Stimulated activated CD4-positive, alpha-beta T cell treated with anti-CD3 and anti-CD28 coated beads, Interleukin-4, amount 100 ng/mL, for 24 hours (primary cell): ENCODE data around the gene CNTNAP2.
"Not testable (repeated sequence)": the region's sequence is repeated elsewhere in the genome, so short reads cannot be mapped to it uniquely, and the experiment has no call there.

ENCODE experiments used
- DNase-seq: peaks from one replicate; pipeline ENCODE4 v3.0.0-alpha.2; 2020

CNTNAP2 gene

DNA sequence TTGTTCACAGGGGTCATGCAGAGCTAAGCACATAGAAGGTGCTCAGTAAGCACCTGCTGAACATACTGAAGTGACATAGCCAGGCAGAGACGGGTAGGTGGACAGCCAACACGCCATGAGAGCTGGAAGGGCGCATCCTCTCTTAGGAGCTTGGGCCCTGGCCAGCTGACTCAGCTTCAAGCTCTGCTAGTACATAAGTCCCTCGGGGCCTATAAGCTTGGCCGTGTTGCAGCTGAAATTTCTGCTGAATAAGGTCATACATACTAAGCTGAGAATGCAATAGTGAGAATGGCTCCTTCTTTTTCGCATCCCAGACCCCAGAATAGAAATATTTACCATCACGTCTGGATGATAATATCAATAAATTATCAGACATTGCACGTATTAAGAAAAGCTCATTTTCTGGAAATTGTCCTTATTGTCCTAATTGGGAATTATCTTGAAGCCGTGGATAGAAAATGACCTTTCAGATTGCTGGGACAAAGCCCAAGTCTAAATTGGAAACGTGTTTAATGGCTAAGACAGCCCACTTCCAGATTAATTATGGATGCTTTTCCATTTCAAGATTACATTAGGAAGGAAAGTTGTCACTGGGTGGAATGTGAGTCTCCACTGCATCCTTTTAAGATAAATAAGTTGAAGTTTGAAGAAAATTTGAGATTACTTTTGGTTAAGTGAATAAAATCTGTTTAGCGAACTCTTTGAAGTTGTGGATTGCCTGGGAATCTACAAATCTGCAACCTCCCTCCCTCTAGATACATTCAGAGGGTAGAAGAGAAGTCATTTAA is 2186.9 kb downstream of the CNTNAP2 start:
- no peak for DNase-seq

DNA sequence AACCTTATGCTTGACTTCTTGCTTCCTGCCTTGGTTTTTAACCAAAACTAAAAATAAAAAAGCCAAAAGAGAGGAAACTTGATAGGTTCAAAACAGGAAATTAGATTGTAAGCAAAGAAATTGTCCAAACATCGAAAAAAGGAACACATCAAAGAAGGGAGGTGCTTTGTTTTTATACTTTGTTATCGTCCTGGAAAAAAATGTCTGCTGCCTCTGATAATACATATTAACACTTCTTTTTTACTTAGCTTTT is 2187.4 kb downstream of the CNTNAP2 start:
- no peak for DNase-seq

DNA sequence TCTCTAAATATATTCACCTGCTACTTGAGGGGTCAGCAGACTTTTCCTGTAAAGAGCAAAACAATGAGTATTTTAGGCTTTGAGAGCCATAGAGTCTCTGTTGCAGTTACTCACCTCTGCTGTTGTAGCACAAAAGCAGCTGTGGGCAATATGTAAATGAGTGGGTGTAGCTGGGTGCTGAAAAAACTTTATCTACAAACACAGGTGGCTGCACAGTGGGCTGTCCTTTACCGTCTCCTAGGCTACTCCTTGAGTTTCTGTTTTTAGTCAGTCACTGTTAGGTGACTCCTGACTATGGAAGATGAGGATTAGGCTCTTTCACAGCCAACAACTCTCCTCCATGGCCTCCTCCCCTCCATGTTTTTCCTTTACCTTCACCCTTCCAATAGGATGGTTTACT is 2187.9 kb downstream of the CNTNAP2 start:
- DNase-seq = no peak

DNA sequence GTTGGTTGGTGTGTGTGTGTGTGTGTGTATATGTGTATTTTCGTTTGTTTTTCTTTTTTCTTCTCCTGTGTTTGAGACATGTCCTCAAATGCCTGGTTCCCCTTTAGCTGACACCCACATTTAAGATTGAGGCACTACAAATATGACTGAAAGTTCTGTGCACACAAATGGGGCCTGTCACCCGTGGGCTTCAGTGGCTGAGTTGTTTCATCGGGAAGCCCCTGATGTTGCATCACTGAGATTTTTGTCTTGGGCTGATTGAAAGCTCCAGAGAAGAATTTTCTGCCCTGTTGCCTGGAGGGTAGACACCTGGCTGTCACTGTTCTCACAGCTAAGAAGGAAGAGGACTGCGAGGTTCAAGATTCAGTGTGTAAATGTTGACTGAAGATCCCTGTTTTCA is 2190.2 kb downstream of the CNTNAP2 start:
- no peak for DNase-seq

DNA sequence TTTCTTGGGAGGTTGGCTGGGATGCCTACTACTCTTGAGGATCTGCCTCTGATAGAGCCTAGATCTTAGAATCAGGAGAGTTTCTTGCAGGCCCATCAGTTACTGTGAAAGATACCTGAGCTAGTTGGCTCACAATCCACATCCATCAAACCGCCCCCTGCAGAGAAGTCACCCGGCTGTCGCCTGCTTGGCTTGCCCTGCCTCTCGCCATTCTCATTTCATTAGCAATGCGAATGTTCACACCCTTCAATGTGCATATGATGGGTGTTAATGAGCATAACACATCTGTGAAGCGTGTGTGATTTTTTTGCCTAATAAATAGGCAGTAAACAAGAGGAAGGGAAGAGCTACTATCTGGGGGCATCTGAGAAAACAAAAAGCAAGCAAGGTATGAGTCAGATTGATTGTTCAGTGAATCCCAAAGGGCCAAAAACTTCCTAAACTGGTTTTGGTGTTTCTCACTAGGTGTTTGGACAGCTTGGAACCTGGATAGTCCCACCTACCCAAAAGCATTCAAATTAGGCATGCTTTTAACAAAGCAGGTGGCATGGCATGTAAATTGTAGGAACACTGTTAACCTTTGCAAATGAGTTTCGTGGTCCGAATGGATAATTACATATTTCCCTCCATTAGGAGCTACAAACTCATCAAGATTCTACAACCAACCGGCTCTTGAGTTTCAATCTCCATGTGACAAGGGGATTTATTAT is 2201.7 kb downstream of the CNTNAP2 start:
- no peak for DNase-seq

DNA sequence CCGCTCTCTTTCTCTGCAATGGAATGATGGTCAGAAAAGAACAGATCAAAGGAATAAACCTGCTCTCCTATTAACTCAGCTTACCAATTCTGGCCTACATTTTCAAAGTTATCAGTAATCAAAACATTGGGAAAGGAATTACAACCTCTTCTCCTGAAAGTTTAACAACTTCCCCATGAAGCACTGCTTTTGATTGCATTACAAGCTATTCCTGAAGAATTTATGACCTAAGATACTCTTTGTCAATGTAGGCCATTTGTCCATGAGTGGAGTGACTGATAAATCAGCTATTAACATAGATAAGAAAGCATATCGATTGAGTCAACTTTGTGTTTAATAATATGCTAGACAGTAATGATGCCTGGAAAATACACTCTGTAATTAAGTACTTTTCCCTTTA is 2202.2 kb downstream of the CNTNAP2 start:
- DNase-seq = no peak

DNA sequence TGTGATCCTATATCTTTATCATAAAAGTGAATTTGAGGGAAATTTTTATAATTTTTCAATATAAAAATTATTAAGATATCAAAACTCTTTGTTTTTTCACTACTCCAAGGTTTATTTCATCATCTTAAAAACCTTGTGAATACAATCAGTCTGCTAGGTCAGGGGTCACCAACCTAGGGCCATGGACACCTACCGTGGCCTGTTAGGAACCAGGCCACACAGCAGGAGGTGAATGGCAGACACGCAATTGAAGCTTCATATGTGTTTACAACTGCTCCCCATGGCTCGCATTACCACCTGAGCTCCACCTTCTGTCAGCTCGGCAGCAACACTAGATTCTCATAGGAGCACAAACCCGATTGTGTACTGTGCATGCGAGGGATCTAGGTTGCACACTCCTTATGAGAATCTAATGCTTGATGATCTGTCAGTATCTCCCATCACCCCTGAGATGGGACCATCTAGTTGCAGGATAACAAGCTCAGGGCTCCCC is 2202.8 kb downstream of the CNTNAP2 start:
- DNase-seq = no peak

DNA sequence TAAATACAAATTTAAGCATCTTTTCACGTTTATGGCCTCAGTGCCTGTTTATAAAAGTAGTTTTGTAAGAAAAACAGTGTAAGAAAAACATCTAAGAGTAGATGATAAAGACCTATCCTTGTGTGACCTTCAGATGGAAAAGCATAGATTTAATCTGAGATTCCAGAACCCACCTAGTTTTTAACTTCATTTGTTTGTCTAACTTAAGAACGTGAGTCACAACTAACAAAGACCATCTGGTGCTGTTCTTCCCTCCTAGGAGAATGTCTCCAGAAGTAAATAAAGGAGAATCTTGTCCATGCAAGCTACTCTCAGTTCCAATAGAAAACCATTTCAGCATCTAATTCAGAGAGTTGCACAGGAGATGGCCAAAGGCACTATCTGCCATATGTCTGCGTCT is 2208.6 kb downstream of the CNTNAP2 start:
- DNase-seq = no peak

DNA sequence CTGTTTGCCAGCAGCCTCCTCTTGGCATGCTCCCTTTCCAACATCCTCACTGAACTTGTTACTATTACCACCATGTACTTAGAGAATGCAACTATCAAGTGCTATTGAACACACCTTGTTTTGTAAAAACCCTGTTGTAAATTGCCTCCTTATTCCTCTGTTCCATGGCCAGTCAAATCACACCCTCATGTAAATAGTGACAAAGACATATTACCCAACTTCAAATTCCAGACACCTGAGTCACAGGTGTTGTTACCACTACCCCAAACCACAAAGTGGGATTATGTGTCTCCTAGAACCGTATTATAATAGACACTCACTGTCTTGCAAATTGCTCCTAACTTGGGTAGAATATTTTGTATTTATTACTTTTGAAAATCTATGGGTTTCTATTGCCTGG is 2210.8 kb downstream of the CNTNAP2 start:
- no peak for DNase-seq

DNA sequence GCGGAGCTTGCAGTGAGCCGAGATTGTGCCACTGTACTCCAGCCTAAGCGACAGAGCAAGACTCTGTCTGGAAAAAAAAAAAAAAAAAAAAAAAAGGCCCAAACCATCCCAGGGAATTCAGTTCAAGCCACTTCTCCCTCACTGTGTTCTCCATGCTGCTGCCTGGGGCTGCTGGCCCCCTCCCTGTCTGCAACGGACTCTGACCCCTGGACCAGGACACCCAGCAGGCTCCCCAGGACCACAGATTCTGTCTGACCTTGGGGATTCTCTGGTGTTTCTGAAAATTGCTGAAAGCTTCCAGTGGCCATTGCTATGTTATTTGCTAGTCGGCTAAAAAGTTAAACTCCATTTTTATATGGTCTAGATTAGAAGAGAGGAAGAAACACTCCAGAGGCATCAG is 2212.3 kb downstream of the CNTNAP2 start:
- DNase-seq = no peak

DNA sequence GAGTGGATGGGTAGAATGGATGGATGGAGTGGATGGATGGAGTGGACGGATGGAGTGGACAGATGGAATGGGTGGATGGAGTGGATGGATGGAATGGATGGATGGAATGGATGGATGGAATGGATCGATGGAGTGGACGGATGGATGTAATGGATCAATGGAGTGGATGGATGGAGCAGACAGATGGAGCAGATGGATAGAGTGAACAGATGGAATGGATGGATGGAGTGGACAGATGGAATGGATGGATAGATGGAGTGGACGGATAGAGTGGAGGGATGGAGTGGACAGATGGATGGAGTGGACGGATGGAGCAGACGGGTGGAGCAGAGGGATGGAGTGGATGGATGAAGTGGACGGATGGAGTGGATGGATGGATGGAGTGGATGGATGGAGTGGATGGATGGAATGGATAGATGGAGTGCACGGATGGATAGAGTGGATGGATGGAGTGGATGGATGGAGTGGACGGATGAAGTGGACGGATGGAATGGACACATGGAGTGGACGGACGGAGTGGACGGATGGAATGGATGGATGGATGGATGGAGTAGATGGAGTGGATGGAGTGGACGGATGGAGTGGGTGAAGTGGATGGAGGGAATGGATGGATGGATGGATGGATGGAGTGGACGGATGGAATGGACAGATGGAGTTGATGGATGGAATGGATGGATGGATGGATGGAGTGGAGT is 2213.7 kb downstream of the CNTNAP2 start:
- no peak for DNase-seq

DNA sequence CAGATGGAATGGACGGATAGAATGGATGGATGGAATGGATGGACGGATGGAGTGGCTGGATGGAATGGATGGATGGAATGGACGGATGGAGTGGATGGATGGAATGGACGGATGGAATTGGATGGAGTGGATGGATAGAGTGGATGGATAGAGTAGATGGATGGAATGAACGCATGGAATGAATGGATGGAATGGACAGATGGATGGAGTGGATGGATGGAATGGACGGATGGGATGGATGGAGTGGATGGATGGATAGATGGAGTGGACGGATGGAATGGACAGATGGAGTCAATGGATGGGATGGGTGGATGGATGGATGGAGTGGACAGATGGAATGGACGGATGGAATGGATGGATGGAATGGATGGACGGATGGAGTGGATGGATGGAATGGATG is 2214.2 kb downstream of the CNTNAP2 start:
- no peak for DNase-seq

DNA sequence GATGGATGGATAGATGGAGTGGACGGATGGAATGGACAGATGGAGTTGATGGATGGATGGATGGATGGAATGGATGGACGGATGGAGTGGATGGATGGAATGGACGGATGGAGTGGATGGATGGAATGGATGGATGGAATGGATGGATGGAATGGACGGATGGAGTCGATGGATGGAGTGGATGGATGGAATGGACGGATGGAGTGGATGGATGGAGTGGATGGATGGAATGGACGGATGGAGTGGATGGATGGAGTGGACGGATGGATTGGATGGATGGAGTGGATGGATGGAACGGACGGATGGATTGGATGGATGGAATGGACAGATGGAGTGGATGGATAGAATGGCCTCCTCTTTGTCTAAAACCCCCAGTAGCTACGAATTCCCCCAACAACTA is 2214.9 kb downstream of the CNTNAP2 start:
- DNase-seq = not testable (repeated sequence)

DNA sequence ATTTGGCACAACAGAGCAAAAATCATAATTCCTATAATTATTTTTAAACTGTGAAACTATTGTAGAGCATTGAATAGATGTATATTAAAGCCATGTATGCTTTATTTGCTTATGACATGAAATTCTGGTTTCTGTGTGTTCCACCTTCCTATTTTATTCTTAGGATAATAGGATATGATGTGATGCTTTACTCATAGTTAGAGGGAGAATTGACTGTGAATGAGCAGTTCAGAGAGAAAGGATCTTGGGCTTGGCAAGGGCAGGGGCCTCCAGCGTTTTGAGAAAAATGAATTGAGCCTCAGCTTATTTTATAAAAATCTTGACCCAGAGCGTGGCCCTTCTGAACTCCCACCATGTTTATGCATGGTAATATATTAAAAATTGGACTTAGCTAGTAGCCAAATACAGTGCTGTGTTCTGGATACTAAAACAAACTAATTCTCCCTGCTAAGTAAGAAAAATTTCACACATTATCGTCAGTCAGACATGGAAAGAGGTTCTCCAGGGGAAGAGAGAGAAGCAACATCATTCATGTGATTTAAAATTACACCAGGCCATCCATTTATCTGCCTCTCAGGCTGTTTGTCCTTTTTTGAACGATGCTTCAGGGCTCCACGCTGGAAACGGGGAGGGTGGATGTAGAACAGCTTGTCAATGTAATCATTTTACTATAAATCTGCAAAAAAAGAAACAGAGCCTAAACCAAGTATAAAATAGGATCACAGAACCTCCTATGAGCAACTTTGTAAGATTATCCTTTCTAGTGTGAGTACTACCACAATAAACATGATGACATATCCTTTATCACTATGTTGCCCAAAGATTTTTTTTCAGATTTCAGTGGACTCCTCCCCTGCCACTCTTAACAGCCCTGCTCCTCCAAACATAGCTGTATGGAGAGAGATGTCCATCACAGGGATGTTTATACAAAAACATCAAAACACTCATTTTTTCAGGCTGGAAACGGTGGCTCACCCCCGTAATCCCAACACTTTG is 2215.9 kb downstream of the CNTNAP2 start:
- DNase-seq = no peak

DNA sequence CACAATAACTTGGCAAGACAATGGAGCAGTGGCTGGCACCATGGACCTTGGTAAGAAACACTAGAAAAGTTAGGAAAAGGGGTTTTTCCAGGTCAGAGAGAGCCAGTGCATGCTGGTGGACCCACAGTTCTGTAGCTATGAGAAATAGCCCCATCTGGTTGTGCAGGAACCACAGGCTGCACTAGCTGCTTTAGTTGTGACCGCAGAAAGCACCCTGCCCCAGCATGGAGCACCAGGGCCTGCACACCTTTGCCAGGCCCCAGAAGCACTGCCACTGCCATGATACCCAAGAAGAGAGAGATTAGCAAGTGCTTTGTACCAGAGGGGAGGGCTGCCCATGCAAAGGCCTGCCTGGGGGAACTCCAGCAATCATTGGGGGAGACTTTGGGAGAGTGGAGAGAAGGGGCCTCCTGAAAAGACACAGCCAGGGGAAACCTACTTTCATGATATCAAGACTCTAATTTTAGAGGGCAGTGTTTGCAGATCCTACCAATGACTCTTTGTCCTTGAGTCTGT is 2217.9 kb downstream of the CNTNAP2 start:
- DNase-seq = no peak

DNA sequence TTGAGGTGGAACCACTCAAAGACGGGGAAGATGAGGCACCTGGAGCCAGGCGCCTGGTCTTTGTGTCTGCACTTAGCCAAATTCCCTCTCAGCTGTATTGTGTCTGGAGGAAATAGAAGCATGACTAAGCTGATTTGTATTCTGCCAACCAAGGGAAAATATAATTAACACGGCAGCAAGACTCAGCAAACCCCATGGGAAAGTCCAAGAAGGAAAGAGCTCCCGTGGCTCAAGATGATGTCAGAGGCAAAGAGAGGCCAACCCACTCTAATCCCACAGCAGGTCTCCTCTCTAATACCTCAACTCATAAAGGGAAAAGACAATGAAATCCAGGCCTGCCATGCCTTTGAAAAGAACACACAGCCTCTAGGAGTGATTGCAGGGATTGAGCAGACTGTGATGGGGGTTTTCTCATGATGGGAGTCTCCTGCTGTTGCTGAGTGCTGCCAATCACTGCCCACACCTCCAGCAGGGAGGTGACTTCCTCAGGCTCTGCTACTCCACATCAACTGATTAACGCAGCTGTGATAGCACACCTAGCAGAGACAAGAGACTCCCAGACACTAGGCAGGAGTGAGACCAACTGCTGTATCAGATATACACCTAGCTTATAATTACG is 2218.5 kb downstream of the CNTNAP2 start:
- no peak for DNase-seq

DNA sequence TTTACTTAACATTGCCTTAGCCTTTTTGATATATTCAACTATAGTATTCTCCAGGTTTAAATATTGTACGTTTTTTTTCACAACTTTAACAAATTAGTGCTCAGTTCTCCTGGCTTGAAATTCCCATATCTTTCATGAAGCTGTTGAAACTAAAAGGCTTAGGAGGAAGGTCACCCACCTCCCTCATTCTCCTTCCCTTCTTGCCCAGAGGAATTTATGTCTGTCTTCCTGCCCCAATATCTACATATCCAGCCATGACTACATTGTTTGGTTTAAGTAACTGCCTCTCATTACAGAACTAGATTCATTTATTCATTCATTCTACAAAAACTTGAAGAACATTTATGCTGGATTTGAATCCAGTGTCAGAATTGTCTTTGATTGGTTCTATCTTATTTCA is 2219.2 kb downstream of the CNTNAP2 start:
- no peak for DNase-seq

DNA sequence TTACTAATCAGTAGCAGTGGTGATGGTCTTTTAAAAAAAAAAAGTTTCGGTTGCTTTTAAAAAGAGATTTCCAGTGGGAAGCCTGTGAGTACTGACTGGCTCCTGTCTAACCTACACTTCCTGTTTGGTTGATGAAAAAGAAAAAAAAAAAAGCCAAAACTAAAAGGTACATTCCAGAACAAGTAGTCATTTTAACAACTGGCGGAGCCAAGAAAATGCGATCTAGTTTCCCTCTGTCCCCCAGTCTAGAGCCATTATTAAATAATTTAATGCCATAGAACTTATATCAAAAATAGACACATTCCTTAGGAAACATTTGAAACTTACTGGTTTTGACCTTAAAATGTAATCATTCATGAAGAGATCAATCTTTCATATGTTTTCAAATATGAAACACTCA is 2219.8 kb downstream of the CNTNAP2 start:
- DNase-seq = no peak

DNA sequence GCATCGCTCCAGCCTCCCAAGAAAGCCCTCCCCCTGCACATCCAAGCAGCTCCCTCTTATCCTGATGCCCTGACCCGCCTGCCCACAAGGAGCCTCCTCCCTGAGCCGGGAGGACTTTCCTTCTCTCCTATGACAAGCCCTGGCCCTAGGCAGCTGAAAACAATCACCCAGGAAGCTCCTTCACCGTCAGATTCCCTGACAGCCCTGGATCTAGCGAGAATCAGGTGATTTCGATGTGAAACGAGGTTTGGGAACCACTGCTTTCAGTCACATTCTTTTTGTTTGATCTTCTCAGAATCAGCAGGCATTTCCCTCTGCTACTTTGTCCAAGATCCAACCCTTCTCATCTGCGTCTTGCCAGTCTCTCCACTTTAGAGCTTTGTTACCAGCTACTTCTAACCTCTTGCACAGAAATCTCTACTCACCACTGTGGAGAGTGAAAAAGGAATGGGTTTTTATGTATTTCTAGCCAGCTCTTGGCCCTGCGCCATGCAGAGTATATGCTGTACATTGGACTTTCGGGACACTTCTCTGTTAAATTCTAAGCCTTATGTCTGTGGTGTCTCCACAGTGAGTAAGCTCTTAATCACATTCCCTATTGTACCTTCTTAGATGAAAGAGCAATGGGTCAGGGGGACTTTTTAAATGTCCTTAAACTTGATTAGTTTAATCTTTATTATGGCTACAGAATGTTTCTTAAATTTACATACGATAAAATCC is 2220.8 kb downstream of the CNTNAP2 start:
- no peak for DNase-seq

DNA sequence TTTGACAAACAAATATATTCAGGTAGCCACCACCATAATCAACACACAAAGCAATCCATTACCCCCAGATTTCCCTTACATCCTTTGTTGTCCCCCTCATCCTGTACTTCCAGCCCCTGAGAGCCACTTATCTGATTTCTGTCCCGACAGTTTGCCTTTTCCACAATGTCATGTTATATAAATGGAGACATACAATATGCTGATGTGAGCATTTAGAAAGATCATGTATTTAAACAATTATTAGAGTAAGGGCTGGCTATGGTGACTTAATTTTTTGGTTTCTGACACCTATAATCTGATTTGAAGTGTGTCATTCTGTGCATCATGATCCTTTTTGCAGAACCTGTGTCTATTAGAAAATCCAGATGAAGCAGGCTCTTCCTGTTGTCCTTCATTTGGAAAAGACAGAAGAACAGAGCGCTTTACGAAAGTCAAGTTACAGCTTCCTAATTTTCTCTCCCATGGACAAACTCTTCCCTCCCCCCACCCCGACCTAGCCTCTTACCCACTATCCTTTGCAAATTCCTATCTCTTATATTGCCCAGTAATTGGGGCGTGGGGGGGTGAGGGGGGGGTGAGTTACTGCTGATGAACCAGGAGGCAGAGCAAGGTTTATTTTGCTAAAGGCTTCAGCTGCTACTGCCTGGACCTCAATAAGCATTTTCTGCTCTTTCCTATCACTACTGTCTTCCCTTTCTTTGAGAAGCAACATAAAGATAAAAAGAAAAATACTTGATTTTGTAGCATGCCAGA is 2221.6 kb downstream of the CNTNAP2 start:
- no peak for DNase-seq
